Body of pancreas (tissue), 4 donors: Measurements from ENCODE around the gene APOBEC3F. TPM values are rescaled to one million over a fixed set of nuclear protein-coding genes. Genes with fewer than 3 reads are reported as not detected.
A peak's percentile ranks its signal among the peaks of the same experiment; 100 is the strongest.
"Not testable (repeated sequence)": the region's sequence is repeated elsewhere in the genome, so short reads cannot be mapped to it uniquely, and the experiment has no call there.

Experiments used
- ATAC-seq: fragments of 150-250 bp; one replicate; pipeline ENCODE4 v1.9.1; 2016
- DNase-seq, 4 donors: peaks; one replicate each; pipeline ENCODE4 v3.0.0-alpha.2; 2019
- H3K27ac ChIP-seq, 4 donors: fragments of 200-600 bp; sonication (generic); 1 replicate in 3 of 4; 2 replicates in 1 of 4; pipeline versions ENCODE4 v1.5.1 to v1.6.1; 2016 to 2019; ENCODE audit warnings: mild to moderate bottlenecking in 1 of 4, mixed read lengths in 1 of 4, moderate library complexity in 1 of 4
- H3K27me3 ChIP-seq, 2 donors: fragments of 200-600 bp; sonication (generic); one replicate each; pipeline ENCODE4 v1.6.0; 2016; ENCODE audit warnings: mild to moderate bottlenecking in 1 of 2
- H3K36me3 ChIP-seq, 2 donors: fragments of 200-600 bp; sonication (generic); replicated peaks in 1 of 2; 2 replicates each; pipeline ENCODE4 v1.5.1; 2016; ENCODE audit warnings: low read depth in 2 of 2; ENCODE audit not compliant: insufficient read depth in 1 of 2
- H3K4me1 ChIP-seq: fragments of 200-600 bp; sonication (generic); one replicate; pipeline ENCODE4 v1.6.0; 2016
- H3K4me3 ChIP-seq, 2 donors: fragments of 200-600 bp; sonication (generic); 1 replicate in 1 of 2; 2 replicates in 1 of 2; pipeline ENCODE4 v1.5.1; 2016 to 2019
- H3K9me3 ChIP-seq, 3 donors: fragments of 200-600 bp; sonication (generic); 1 replicate in 2 of 3; 2 replicates in 1 of 3; pipeline ENCODE4 v1.5.1; 2016
- POLR2A ChIP-seq, 3 donors: fragments of 450-650 bp; IDR thresholded peaks; one replicate each; pipeline ENCODE4 v1.6.1; 2016; ENCODE audit warnings: antibody characterized with exemption in 3 of 3, mild to moderate bottlenecking in 2 of 3
- WGBS, 2 donors: methylation state at CpG; one replicate each; pipeline ENCODE4 v1.1.5; 2017; 5-methylcytosine and 5-hydroxymethylcytosine counted together
- intact Hi-C: fragments of 100-400 bp; cut with DNase I; formaldehyde crosslinking; loops from one replicate; pipeline ENCODE4 v1.15.1; 2023
- total RNA-seq, 2 donors: library from RNA; depleted of rRNA; stranded (reverse); fragments of >200 nt; gene quantifications; one replicate each; pipeline ENCODE4 v1.1.0, GENCODE V29; 2016
- TF ChIP-seq, protein P1 (sequence below), 7 experiments: fragments of 450-650 bp in 4 of 7; fragments of 200-600 bp in 3 of 7; sonication (generic) in 3 of 7; IDR thresholded peaks; one replicate each; pipeline ENCODE4 v1.5.1; 2016 to 2019; ENCODE audit warnings: antibody characterized with exemption in 7 of 7

APOBEC3F gene
- total RNA-seq, 2 donors from 2014 or later: 0.52 to 0.99 TPM

DNA sequence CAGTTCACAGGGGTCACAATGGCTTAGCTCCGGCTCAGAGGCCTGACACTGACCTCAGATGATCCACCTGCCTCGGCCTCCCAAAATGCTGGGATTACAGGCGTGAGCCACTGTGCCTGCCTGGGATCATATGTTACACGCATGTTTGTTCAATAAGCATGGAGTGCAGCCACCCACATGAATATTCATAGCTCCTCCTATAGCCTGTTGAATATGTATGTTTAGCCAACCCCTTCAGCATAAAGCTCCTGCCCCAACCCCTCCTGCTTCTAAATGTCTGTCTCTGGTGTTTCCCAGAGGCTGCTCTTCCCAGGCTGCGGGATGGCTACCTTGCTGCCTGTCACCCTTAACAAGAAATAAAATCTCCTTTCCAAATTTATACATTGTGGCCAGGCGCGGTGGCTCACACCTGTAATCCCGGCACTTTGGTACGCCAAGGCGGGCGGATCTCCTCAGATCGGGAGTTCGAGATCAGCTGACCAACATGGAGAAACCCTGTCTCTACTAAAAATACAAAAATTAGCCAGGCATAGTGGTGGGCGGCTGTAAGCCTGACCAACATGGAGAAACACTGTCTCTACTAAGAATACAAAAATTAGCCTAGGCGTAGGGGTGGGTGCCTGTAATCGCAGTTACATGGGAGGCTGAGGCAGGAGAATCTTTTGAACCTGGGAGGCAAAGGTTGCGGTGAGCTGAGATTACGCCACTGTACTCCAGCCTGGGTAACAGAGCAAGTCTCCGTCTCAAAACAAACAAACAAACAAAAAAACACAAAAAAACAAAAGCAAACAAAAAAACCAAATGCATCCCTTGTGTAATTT lies 1.1 kb upstream of the APOBEC3F start:
- TF ChIP-seq POLR2A (IDR thresholded peaks at IDR 0.05): no peak
- Histone ChIP-seq H3K36me3 (no peaks in the 10 kb centered on the region), H3K27ac (peak overlapping the region in 3 of 4 donors; percentile 84 to 91 (median 89)), H3K27me3 (no peaks in the 10 kb centered on the region), H3K9me3 (no peaks in the 10 kb centered on the region), H3K4me3 (no peak overlapping the region), H3K4me1 (peaks cover 12% of the 10 kb centered on the region)
- no peak for ATAC-seq
- DNase-seq: no peak
- WGBS, 2 donors: 90 to 93% methylated on average over 19 of the region's 19 CpGs
- intact Hi-C loops: no loop called here

DNA sequence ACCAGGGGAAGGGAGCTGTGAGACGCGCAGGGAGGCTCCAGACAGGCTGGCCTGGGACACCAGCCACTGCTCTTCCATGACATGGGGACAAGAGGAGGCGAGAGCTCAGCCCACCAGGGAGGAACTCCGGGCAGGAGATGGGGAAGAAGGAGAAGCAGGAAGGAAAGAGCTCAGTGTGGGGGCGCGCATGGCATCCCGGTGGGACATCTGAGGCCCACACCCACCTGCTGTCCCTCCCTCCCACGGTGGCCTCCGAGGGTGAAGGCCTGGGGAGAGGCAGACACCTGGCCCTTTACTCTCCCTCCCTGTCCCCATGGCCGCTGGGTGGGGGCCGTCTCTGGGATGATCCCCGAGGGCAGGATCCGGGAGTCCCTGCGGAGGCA lies 518 bp upstream of the APOBEC3F start:
- H3K9me3 ChIP-seq, H3K27me3 ChIP-seq, DNase-seq, H3K4me3 ChIP-seq, H3K36me3 ChIP-seq, intact Hi-C loops: not testable (repeated sequence)
- ATAC-seq: peak; percentile 1
- WGBS, 2 donors: 42 to 63% methylated on average over 7 to 13 of the region's 14 CpGs
- H3K4me1 ChIP-seq: peaks cover 12% of the 10 kb centered on the region
- H3K27ac ChIP-seq: peak overlapping the region; percentile 39 to 91 (median 86)

DNA sequence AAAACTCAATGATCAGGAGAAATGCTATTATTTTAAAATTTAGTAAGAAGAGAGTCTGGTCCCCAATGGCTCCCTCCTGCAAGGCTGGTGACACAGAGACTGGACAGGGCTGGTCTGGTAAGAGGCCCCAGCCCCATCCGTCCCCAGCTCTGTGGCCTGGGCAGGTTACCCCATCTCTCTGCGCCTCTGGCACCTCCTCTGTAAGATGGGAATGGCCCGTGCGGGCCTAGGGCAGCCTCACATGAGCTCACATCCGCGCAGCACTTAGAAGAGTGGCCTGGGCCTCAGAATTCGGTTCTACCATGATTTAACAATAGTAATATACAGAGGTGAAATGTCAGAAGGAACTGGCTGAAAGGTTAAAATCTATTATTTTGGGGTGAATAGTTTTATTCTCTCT lies 1.2 kb downstream of the APOBEC3F start:
- Histone ChIP-seq H3K27ac (peak overlapping the region in 3 of 4 donors; percentile 84 to 91 (median 89)), H3K9me3 (no peaks in the 10 kb centered on the region), H3K4me1 (peaks cover 12% of the 10 kb centered on the region), H3K4me3 (no peak overlapping the region), H3K36me3 (no peaks in the 10 kb centered on the region), H3K27me3 (no peaks in the 10 kb centered on the region)
- DNase-seq (no peak), ATAC-seq (no peak)
- intact Hi-C loops: no loop called here
- WGBS, 2 donors: 87 to 93% methylated on average over 7 of the region's 7 CpGs
- no peak for TF ChIP-seq POLR2A (IDR thresholded peaks at IDR 0.05)
- TF ChIP-seq, protein P1, sequence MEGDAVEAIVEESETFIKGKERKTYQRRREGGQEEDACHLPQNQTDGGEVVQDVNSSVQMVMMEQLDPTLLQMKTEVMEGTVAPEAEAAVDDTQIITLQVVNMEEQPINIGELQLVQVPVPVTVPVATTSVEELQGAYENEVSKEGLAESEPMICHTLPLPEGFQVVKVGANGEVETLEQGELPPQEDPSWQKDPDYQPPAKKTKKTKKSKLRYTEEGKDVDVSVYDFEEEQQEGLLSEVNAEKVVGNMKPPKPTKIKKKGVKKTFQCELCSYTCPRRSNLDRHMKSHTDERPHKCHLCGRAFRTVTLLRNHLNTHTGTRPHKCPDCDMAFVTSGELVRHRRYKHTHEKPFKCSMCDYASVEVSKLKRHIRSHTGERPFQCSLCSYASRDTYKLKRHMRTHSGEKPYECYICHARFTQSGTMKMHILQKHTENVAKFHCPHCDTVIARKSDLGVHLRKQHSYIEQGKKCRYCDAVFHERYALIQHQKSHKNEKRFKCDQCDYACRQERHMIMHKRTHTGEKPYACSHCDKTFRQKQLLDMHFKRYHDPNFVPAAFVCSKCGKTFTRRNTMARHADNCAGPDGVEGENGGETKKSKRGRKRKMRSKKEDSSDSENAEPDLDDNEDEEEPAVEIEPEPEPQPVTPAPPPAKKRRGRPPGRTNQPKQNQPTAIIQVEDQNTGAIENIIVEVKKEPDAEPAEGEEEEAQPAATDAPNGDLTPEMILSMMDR (IDR thresholded peaks at IDR 0.05): no peak

DNA sequence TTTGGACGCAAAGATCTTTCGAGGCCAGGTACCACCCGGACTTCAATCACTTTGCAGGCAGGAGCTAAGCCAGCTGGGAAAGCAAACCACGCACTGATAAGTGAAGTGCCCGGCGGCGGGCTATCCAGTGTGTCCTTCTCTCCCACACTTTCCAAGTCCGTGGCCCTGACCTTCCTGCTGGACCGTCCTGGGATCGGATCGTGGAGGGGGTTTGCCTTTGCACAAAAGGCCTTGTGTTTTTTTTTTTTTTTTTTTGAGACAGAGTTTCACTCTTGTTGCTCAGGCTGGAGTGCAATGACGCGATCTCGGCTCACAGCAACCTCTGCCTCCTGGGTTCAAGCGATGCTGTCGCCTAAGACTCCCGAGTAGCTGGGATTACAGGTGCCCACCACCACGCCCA lies 2.4 kb downstream of the APOBEC3F start:
- H3K4me1 ChIP-seq: peaks cover 12% of the 10 kb centered on the region
- H3K9me3 ChIP-seq, DNase-seq, H3K36me3 ChIP-seq, intact Hi-C loops, H3K27ac ChIP-seq, H3K4me3 ChIP-seq, ATAC-seq, H3K27me3 ChIP-seq: not testable (repeated sequence)
- WGBS, 2 donors: 86 to 93% methylated on average over 9 to 17 of the region's 18 CpGs

DNA sequence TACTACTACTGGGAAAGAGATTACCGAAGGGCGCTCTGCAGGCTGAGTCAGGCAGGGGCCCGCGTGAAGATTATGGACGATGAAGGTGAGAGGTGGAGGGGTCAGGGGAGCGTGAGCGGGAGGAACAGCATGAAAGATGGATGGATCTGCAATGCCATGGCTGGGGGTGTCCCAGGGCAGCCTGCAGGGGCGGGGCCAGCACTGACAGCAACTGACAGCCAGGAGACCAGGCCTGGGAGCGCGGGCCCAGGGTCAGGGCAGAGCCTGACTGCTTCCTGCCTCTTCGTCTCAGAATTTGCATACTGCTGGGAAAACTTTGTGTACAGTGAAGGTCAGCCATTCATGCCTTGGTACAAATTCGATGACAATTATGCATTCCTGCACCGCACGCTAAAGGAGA lies 4.5 kb downstream of the APOBEC3F start:
- H3K27me3 ChIP-seq, H3K4me3 ChIP-seq, DNase-seq, H3K36me3 ChIP-seq, ATAC-seq, intact Hi-C loops, H3K27ac ChIP-seq, H3K9me3 ChIP-seq: not testable (repeated sequence)
- 89 to 92% methylated on average over 10 to 13 of the region's 14 CpGs for whole genome bisulfite sequencing, 2 donors
- H3K4me1 ChIP-seq: peaks cover 12% of the 10 kb centered on the region

DNA sequence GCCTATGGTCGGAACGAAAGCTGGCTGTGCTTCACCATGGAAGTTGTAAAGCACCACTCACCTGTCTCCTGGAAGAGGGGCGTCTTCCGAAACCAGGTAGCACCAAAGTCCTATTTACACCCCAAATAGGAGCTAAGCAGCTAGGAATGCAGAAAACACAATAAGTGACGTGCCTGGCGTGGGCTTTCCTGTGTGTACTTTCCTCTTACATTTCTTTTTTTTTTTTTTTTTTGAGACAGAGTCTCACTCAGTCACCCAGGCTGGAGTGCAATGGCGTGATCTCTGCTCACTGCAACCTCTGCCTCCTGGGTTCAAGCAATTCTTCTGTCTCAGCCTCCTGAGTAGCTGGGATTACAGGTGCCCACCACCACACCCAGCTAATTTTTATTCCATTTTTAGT lies 8.8 kb downstream of the APOBEC3F start:
- H3K4me3 ChIP-seq, intact Hi-C loops, H3K9me3 ChIP-seq, H3K4me1 ChIP-seq, DNase-seq, H3K27ac ChIP-seq, H3K27me3 ChIP-seq, ATAC-seq, H3K36me3 ChIP-seq: not testable (repeated sequence)
- 72 to 86% methylated on average over 7 of the region's 7 CpGs for WGBS, 2 donors

DNA sequence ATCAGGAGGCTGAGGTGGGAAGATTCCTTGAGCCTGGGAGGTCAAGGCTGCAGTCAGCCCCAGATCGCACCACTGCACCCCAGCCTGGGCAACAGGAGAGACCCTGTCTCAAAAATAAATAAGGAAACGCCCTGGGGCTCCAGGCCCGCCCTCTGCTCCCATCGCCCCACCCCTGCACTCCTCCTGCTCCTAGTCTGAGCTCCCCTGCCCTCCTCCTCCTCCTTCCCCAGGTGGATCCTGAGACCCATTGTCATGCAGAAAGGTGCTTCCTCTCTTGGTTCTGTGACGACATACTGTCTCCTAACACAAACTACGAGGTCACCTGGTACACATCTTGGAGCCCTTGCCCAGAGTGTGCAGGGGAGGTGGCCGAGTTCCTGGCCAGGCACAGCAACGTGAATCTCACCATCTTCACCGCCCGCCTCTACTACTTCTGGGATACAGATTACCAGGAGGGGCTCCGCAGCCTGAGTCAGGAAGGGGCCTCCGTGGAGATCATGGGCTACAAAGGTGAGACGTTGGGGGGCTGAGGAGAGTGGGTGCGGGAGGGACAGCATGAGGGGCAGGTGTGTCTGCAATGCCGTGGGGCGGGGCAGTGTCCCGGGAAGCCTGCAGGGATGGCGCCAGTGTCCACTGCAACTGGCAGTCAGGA lies 11.3 kb downstream of the APOBEC3F start:
- H3K27ac ChIP-seq, ATAC-seq, H3K4me3 ChIP-seq, H3K4me1 ChIP-seq, H3K27me3 ChIP-seq, DNase-seq, intact Hi-C loops, H3K36me3 ChIP-seq, H3K9me3 ChIP-seq: not testable (repeated sequence)
- WGBS, 2 donors: 65 to 79% methylated on average over 10 to 13 of the region's 18 CpGs
